HG03196 (cell line): ENCODE measurements around the gene MRPL37.
"Not testable (repeated sequence)": the region's sequence is repeated elsewhere in the genome, so short reads cannot be mapped to it uniquely, and the experiment has no call there.

Experiments used
- ATAC-seq: cut with Tn5 transposase; IDR thresholded peaks from one replicate; pipeline ENCODE4 v1.9.1; 2021; ENCODE audit not compliant: unreplicated experiment

MRPL37 gene

DNA sequence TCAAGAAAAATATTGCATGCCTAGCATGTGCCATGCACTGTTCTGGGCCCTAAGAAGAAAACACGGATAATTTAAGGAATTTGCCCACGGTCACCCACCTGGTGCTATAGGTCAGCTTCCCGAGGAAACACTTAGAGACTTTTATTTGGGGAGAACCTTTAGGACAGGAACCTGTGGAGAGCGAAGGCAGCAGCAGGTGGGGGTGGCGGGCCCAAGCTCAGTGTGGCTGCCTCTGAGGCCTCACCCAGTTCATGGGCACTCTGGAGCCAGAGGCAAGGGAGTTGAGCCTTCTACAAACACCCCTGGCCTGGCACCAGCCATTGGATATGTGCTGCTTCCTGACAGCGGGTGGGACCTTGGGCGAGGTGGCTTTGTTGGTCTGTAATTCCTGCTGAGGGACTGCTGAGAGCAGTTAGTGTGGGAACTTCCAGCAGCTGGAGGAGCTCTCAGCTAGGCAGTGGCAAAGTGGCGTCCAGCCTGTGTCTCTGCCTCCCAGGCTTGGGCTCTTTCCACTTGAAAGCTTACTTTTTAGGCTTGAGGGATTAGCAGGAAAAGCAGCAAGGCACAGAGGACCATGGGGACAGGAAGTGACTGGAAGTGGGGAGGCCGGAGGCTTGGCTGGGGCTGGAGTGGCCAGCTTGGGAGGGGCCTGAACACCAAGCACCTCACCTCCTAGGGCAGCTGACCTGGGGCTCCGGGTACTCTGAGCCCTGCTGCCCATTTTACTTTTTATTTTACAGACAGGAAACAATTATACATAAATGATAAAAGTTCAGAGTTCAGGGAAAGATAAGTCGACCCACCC is 19.1 kb downstream of the MRPL37 start:
- ATAC-seq: no peak

DNA sequence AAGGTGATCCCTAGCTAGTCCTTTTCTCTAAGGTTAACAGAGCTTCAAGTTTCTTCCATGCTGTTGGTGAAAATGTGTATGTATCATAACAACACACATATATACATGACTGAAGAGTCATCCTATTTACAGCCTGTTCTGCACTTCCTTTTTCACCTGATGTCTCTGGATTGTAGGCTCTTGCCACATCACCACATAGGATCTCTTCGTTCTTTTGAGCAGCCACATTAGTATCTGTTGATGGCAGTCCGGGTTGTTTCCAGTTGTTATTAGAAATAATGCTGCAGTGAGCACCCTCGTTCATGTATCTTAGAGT is 19.7 kb downstream of the MRPL37 start:
- ATAC-seq: no peak

DNA sequence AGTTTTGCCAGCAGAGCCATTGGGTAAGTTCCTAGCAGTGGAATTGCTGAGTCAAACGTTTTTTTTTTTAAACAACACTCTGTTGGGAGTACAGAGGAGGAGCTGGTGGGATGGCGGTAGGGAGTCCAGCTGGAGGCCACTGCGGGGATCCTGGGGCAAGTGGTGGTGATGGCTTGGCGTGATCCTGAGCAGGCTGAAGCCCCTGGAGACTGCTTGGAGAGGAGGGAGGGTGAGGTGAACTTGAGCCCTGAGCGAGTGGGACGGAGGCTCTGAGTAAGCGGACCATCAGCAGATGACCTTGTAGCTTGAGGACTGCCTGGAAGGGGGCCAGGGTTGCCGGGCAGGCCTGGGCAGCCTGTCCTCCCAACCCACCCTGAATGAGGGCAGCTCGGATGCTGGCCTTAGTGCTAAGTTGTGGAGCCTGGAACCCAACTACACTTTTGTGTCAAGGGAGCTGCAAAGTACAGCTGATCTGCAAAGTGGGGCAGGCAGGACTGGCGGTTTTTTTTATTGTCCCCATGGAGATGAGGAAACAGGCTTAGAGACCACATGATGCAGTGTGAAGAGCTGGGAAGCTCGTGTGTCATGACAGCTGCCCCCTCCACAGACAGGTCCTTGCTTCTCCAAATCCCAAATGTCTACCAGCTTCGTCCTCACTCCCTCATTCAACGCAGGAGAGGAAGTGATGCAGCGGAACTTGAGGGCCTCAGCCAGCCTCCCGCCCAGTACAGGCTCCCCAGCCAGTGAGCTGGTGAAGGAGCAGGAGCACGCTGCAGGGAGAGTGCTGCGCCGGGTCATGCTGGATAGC is 20.2 kb downstream of the MRPL37 start:
- ATAC-seq: no peak

DNA sequence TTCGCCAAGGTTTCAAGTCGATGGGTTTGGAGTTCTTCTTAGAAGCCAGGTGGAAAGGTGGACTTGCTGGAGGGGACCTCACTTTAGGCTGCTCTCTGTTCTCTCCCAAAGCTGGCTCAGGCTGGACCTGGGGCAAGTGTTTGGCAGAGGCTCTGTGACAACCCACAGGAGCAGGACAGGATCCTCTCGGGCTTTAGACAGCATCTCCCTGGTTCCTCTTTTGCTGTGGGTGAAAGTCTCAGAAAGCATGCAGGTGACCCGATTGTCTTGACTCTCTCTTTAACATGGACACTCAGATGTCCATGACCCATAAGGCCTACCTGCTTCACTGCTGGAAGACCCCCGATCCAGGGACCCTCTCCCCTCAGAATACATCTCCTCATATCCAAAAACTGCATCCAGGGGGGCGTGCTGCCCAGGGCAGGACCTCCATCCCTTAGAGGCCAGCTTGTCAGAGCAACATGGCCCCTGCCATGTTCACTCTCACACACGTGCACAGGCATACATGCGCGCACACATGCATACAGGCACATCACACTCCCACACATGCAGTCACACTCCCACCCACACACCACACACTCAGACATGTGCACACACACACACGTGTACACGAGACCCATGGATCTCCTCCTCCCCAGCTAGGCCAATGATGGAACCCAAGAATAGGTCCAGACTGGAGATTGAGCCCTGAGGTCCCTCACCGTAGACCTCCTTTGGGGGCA is 21.3 kb downstream of the MRPL37 start:
- ATAC-seq: no peak

DNA sequence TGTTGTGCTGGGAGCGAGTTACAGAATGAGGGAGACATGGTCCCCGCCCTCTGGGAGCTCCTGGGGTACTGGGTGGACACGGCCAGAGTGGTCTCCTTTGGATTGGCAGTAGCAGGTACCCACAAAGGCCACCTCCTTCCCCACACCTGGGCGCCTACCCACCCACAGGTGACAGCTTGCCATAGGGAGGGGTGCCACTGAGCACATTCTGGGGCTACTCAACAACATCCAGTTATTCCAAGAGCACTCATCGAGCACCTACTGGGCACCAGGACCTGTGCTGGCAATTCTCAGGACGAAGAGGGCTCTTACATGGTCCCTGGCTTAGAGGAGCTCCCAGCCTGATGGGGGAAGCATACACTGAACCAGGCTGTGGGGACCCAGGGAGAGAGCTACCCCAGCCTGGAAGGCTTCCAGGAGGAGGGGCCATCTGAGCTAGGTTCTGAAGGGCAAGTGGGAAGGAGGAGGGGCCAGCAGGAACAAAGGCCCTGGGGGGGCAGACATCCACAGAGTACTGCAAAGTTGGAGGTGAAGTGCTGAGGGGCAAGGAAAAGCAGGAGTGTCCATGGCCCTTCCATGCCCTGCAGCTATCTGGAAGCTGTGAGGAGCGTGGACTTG is 22.0 kb downstream of the MRPL37 start:
- no peak for ATAC-seq

DNA sequence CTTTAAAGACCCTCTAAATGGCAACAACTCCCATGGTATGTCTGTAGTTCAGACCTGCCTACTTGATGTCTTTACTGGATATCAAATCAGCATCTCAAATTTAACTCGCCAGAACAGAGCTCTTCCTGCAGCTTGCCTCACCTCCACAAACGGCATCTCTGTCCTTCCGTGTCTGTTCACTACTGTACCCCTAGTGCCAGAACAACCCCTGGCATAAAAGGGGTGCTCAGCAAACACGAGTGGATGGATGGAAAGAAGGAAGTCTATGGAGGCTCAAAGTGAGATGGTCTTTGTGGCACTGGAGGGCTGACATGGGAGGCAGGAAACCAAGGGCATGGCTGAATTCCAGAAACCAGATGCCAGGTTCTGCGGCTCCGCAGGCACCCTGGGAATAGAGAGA is 22.7 kb downstream of the MRPL37 start:
- ATAC-seq: no peak

DNA sequence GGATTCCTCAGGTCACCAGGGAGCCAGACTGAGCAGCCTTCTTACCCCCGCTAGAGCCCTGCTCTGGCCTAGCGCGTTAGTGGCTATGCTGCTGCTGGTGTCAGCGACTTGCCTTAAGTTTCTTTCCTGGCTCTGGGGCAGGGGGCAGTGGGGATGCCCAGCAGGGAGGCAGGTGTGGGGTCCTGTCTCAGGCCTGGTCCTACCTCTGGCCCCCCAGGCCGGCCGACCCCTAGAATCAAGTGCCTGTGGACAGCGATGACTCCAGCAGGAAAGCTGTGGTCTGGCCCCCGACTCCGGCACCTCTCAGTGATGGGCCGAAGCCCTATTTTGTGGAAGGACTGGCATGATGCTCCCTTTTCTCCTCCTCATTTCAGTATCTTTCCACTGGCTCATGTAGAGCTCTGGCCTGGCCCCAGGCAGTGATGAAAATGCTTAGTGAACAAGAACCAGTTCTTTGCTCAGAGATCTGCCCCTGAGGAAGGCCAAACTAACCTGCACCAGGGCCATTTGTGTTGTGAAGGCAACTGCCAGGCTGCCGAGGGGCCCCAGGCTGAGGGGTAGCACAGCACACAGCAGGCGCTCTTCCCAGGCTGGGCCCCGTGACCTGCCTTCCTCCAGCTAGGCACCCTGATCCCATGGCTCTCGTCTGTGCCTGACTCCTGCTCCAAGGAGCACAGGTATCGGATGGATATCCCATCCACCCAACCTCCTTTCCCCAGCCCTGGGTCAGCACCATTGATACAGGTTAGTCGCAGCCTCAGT is 23.7 kb downstream of the MRPL37 start:
- no peak for ATAC-seq

DNA sequence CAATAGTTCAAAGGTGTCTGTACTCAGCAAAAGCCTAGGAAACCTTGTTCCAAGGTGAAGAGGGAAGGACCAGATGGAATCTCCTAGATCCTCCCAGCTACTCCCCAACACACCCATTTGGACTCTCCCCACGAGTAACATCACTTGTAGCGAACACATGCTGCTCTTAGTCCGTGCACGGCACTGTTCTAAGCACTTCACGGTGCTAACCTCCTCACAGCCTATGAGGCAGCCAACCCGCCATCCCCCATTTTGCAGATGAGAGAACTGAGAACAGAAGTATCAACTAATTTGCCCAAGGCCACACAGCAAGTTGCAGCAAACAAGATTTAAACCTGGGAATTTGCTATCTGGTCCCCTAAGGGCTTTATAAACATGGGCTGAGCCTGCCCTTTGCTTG is 24.3 kb downstream of the MRPL37 start:
- no peak for ATAC-seq

DNA sequence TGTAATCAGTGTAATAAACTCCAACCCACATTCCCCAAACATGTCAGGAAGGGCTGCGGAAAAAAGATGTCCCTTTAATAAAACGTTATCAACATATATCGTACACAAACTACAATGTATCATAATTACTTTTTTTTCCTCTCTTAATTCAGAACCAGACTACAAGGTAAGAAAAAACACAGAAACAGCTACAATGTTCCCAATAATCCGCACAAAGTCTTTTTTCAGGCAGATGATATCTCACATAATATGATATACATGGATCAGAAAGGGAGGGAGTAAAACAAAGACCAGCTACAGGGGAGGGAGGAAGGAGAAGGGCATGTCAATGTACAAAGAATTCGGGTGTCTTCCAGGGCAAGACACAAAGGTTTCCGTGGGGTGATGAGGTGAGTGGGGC is 25.4 kb downstream of the MRPL37 start:
- ATAC-seq: no peak

DNA sequence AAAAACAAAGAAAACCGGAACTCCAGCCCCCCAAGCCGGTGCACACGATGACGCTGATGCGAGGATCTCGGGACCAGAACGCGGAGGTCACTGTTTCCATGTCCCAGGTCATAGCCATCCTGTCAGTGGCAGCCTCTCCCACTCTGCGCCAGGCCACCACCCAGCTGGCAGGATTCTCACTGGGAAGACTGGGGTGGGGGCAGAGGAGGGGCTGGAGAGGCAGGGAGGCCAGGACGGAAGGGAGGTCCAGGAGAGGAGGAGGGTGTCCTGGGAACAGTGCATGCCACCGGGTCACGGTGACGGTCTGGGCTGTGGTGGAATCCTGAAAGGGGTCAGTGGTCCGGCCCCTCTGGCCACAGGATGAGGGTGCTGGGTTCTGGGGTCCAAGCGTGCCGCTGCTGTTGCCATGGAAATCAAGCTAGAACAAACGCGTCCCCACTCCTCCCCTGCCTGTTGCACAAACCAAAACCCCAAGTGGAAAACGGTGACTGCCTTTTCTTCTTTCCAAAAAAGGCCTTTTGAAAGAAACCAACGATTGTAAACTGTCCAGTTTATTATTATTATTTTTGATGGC is 26.1 kb downstream of the MRPL37 start:
- ATAC-seq: no peak

DNA sequence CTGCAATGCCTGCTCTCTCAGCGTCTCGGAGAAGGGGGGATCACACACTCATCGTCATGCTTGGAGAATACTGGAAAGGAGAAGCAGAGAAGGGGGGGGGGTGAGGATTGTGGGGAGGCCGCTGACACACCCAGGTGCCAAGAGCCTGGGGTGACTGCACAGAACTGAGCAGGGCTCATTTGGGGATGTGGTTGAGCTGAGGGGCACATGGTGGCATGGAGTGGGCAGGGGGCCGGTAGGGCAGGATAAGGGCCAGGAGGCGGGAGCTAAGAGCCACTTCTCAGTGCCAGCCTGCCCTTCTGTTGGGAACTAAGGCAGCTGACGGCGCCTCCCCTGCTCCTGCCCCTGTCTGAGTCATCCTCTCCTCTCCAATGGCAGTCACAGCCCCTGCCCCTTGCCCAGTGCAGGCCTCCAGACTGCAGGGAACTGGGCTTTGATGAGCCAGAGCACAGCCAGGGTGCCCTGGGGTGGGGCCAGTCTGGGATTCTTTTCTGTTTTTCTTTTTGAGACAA is 27.2 kb downstream of the MRPL37 start:
- no peak for ATAC-seq

DNA sequence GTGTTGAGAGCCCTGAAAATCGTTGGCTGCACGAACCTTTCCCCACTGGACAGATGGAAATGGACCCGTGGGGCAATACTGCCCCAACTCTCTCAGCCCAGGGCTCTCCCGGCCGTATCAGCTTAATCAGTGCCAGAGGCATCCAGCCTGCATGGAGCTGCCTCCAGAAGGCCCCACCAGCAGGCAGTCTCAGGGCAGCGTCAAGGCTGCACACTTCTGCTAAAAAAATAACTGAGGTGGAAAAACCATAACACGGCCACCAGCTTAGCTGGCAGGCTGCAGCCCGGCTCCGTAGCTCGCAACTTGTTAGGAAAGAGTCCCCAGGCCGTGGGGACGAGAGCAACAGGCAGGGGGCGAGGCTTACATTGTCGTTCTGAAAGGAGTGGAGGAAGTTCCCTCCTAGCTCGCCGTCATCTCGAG is 27.9 kb downstream of the MRPL37 start:
- no peak for ATAC-seq

DNA sequence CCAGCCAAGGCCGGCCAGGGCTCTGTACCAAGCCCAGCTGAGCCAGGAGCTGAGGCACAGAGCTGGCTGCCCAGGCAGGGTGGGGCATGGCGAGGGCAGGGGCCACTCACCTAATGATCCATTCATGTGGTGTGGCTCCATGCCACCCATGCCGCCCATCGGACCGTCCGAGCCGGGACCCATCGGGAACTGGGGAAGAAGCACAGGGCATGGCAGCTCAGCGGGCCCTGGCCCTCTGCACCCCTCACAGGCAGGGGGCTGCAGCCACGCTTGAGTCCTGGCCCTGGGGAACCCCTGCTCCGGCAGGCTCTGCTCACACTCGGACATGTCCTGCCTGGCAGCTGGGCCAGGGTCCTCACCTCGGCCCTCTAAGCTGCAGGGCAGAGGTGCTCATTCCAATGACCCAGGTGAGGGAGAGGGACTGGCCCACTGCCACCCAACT is 28.7 kb downstream of the MRPL37 start:
- no peak for ATAC-seq

DNA sequence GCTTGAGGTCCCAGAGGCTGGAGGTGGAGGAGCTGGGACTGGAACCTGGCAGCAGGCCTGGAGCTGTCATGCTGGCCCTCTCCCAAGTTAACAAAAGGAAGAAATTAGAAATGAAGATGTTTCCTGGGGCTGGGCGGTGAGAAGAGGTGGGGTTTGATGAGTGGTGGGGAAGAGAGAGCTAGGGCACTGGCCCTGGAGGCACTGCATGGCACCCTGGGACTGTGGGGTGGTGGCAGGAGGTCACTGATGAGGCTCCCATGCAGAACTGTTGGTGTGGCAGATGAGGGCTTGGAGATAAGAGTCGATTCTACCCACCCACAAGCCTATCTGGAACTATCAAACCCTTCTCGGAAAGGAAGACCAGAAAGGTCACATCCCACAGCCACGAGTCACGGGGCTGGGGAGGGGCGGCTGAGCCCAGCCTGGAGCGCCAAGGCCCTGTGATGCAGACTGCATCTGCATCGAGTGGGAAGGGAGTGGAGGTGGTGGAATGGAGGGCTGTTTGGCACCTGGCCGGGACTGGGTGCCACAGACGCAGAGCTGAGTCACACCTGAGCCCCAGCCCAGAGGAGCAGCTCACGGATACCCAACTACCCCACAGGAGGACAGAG is 29.4 kb downstream of the MRPL37 start:
- ATAC-seq: no peak

DNA sequence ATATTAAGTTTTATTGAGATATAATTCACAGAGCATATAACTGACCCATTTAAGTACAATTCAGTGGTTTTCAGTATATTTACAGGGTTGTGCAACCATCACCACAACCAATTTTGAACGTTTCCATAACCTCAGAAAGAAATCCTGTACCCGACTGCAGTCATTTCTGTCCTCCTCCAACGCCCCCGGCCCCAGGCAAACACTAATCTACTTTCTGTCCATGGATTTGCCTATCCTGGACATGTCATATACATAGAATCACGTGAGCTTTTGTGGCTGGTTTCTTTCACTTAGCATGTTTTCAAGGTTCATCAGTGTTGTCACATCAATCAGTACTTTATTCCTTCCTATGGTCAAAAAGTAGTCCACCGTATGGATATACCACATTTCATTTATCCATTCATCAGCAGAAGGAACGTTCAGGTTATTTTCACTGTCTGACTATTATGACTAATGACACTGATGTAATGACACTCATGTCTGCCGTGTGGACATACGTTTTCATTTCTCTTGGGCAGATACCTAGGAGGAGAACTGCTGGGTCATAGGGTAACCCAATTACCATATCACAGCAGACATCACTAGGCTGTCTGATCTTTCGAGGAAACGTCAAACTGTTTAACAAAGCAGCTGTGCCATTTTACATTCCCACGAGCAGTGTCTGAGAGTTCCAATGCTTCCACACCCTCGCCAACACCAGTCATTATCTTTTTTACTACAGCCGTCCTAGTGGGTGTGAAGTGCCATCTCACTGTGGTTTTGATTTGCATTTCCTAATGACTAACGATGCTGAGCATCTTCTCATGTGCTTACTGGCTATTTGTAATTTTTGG is 30.8 kb downstream of the MRPL37 start:
- no peak for ATAC-seq

DNA sequence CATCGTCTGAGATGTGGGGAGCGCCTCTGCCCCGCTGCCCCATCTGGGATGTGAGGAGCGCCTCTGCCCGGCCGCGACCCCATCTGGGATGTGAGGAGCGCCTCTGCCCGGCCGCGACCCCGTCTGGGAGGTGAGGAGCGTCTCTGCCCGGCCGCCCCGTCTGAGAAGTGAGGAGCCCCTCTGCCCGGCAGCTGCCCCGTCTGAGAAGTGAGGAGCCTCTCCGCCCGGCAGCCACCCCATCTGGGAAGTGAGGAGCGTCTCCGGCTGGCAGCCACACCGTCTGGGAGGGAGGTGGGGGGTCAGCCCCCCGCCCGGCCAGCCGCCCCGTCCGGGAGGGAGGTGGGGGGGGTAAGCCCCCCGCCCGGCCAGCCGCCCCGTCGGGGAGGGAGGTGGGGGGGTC is 33.2 kb downstream of the MRPL37 start:
- ATAC-seq: not testable (repeated sequence)

DNA sequence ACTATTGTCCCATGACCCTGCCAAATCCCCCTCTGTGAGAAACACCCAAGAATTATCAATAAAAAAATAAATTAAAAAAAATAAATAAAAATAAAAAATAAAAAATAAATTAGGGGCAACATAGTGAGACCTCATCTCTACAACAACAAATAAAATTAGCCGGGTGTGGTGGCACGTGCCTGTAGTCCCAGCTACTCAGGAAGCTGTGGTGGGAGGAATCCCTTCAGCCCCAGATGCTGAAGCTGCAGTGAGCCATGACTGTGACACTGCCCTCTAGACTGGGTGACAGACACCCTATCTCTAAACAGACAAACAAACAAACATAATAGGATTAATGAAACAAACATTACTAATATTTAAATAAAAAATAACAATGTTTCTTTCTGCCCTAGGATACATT is 34.3 kb downstream of the MRPL37 start:
- no peak for ATAC-seq

DNA sequence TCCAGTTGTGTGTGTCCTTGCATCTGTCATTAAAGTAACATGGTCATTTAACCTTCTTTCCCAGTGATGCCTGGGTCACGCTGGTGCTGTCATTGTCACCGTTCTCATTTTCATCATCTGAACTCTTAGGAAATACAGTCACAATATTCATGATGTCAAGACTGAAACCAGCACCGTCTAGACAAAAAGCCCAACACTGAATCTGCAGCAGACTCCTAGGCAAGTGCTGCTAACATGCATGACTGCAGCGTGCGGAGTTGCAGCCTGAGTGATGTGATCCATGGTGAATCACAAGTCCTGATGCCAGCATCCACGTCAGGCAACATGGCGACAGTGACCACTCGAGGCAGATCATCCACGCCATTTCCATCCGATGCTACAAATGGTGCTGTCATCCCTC is 37.6 kb downstream of the MRPL37 start:
- no peak for ATAC-seq
